ENCODE results near the gene HCST. TPM values are rescaled to one million over a fixed set of nuclear protein-coding genes. Genes with fewer than 3 reads are reported as not detected.
"Not testable (repeated sequence)": the region's sequence is repeated elsewhere in the genome, so short reads cannot be mapped to it uniquely, and the experiment has no call there.

Gene HCST
- total and polyA plus RNA-seq, 10 donors, result 31.5 to 130 (median 63.9) TPM

DNA sequence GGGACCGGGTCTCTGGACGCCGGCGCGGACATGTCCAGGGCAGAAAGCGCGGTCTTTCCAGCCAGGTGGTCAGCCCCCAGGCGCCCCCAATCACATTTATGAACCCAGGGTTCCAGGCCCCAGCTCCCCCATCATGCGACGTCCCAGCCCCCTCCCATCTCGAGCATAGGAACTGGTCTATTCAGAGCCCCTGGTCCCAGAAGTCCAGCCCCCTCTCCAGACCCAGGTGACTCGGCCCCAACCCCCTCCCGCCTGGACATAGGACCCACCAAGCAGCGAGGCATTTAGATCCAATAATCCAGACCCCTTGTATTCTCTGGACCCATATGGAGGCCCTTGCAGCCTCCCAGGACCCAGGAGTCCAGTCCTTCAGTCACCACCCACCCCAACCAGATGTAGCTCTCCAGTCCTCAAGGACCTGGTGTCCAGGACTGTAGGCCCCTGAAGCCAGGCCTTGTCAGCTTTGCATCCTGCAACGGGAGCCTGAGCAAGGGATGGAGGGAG lies 33.5 kb upstream of the HCST start:
- TF ChIP-seq, protein P1, sequence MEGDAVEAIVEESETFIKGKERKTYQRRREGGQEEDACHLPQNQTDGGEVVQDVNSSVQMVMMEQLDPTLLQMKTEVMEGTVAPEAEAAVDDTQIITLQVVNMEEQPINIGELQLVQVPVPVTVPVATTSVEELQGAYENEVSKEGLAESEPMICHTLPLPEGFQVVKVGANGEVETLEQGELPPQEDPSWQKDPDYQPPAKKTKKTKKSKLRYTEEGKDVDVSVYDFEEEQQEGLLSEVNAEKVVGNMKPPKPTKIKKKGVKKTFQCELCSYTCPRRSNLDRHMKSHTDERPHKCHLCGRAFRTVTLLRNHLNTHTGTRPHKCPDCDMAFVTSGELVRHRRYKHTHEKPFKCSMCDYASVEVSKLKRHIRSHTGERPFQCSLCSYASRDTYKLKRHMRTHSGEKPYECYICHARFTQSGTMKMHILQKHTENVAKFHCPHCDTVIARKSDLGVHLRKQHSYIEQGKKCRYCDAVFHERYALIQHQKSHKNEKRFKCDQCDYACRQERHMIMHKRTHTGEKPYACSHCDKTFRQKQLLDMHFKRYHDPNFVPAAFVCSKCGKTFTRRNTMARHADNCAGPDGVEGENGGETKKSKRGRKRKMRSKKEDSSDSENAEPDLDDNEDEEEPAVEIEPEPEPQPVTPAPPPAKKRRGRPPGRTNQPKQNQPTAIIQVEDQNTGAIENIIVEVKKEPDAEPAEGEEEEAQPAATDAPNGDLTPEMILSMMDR (IDR thresholded peaks at IDR 0.05 in 8 of 11, conservative IDR thresholded peaks at IDR 0.05 in 3 of 11), result no peak
- TF ChIP-seq POLR2A (IDR thresholded peaks at IDR 0.05) (no peak), POLR2AphosphoS5 (IDR thresholded peaks at IDR 0.05) (no peak)
- Histone ChIP-seq H3K4me3 (peak overlapping the region in 7 of 8 donors; percentile 25 to 69 (median 40)), H3K4me1 (peaks cover 10 to 27% (median 24%) of the 10 kb centered on the region in 6 donors), H3K27me3 (replicated peaks in 1 of 7) (peaks cover 0 to 96% (median 45%) of the 10 kb centered on the region in 7 donors), H3K36me3 (no peaks in the 10 kb centered on the region), H3K27ac (no peak overlapping the region), H3K9me3 (no peaks in the 10 kb centered on the region)
- 1 to 4% (median 3%) methylated on average over 7 to 15 of the region's 15 CpGs for WGBS, 5 donors
- DNase-seq, result no peak
- intact Hi-C loops (cut with DNase I; ENCODE audit: low total_unique reads), result no loop called here

DNA sequence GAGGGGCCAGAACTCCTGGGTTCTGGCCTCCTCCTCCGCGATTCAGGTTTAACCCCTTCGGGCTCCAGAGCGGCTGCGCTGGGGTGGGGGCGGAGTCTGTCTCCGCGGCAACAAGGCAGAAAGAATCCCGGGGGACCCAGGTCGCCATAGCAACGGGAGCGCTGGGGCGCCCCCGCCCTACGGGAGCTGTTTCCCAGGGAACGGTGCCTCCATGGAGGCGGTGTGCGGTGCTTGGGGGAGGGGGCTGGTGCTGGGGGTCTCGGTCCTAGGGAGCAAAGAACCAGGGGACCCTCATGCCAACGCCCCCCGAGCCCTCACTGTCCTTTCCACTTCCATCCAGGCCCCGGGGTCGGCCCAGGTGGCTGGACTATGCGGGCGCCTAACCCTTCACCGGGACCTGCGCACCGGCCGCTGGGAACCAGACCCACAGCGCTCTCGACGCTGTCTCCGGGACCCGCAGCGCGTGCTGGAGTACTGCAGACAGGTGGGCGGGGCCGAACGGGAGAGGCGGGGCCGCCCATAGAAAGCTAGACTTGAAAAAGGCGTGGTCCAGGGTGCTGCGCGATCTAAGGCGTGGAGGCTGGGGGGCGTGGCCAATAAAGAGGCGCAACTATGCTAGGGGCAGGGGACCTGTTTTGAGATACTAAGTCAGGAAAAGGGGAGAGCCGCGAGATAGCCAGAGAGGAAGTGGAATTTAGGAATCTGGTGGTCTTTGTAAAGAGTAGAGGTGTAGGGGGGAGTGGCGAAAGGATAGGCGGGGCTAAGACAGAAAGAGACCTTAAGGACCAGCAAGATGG lies 32.8 kb upstream of the HCST start:
- H3K27me3 ChIP-seq (replicated peaks in 1 of 7), result peaks cover 0 to 96% (median 45%) of the 10 kb centered on the region in 7 donors
- H3K36me3 ChIP-seq, result no peaks in the 10 kb centered on the region
- H3K4me3 ChIP-seq, result peak overlapping the region in 5 of 8 donors; percentile 6 to 69 (median 6)
- peaks cover 10 to 27% (median 24%) of the 10 kb centered on the region in 6 donors for H3K4me1 ChIP-seq
- intact Hi-C loops (cut with DNase I; ENCODE audit: low total_unique reads), result no loop called here
- H3K9me3 ChIP-seq, result no peaks in the 10 kb centered on the region
- no peak for TF ChIP-seq POLR2A (IDR thresholded peaks at IDR 0.05)
- TF ChIP-seq, protein P1 (IDR thresholded peaks at IDR 0.05 in 8 of 11, conservative IDR thresholded peaks at IDR 0.05 in 3 of 11), result no peak
- no peak for TF ChIP-seq POLR2AphosphoS5 (IDR thresholded peaks at IDR 0.05)
- DNase-seq, result peak; percentile 84
- WGBS, 5 donors, result 2 to 4% (median 2%) methylated on average over 29 to 51 of the region's 51 CpGs
- no peak overlapping the region for H3K27ac ChIP-seq

DNA sequence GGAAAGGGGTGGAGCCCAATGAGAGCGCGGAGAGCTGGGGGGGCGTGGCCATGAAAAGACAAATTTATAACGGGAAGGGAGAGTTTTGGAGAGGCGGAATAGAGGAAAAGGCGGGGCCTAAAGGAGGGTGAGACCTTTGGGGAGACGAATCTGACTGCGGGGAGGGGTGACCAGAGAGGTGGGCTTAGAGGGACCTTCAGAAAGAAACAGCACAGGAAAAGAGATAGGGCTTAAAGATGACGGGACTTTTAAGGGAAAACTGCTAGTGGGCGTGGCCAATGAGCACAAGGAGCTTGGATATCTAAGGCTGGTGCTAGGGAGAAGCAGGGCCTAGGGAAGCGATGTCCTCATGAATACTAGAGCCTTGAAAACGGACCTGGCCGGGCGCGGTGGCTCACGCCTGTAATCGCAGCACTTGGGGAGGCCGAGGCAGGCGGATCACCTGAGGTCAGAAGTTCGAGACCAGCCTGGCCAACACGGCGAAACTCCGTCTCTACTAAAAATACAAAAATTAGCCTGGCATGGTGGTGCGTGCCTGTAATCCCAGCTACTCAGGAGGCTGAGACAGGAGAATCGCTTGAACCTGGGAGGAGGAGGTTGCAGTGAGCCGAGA lies 32.1 kb upstream of the HCST start:
- H3K36me3 ChIP-seq; H3K27ac ChIP-seq; H3K9me3 ChIP-seq; DNase-seq; intact Hi-C loops (cut with DNase I; ENCODE audit: low total_unique reads): not testable (repeated sequence)
- 35 to 42% (median 38%) methylated on average over 26 of the region's 26 CpGs for WGBS, 5 donors
- H3K4me3 ChIP-seq, result peak overlapping the region in 2 of 8 donors; percentile 6 to 69
- peaks cover 0 to 95% (median 45%) of the 10 kb centered on the region in 7 donors for H3K27me3 ChIP-seq (replicated peaks in 1 of 7)
- H3K4me1 ChIP-seq, result peaks cover 10 to 27% (median 24%) of the 10 kb centered on the region in 6 donors

DNA sequence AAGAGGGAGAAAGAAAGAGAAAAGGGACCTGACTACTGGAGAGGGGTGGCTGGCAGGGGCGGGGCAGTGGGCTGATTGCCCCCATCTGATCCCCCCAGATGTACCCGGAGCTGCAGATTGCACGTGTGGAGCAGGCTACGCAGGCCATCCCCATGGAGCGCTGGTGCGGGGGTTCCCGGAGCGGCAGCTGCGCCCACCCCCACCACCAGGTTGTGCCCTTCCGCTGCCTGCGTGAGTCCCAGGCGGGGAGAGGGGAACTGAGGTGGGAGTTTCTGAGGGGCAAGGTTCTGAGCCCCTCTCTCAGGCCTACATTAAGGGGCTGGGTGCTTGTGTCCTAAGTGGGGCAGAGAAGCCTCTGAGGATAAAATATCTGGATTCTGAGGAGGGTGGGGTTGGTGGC lies 31.5 kb upstream of the HCST start:
- no peaks in the 10 kb centered on the region for H3K36me3 ChIP-seq
- 70 to 84% (median 77%) methylated on average over 12 of the region's 12 CpGs for WGBS, 5 donors

More for the DNA sequence above, 31.5 kb upstream of the HCST start:
- TF ChIP-seq POLR2AphosphoS5 (IDR thresholded peaks at IDR 0.05) (no peak), POLR2A (IDR thresholded peaks at IDR 0.05) (no peak)
- TF ChIP-seq, protein P1 (IDR thresholded peaks at IDR 0.05 in 8 of 11, conservative IDR thresholded peaks at IDR 0.05 in 3 of 11), result no peak
- no peak overlapping the region for H3K4me3 ChIP-seq
- peaks cover 0 to 96% (median 45%) of the 10 kb centered on the region in 7 donors for H3K27me3 ChIP-seq (replicated peaks in 1 of 7)
- H3K4me1 ChIP-seq, result peaks cover 10 to 27% (median 24%) of the 10 kb centered on the region in 6 donors
- intact Hi-C loops (cut with DNase I; ENCODE audit: low total_unique reads), result no loop called here
- no peak for DNase-seq
- no peaks in the 10 kb centered on the region for H3K9me3 ChIP-seq
- no peak overlapping the region for H3K27ac ChIP-seq

Data from spleen (tissue), 11 donors.